GM12891 (cell line): ENCODE measurements around the gene CRK.
"Not testable (repeated sequence)": the region's sequence is repeated elsewhere in the genome, so short reads cannot be mapped to it uniquely, and the experiment has no call there.

Experiments used
- DNase-seq: peaks from one replicate; pipeline ENCODE4 v3.0.0; 2011; ENCODE audit warnings: low spot score; ENCODE audit not compliant: insufficient read length
- FAIRE-seq: peaks from 2 replicates; lab custom pipeline; 2011; peaks lifted over from hg19 to GRCh38; lab: Jason Lieb, UNC
- PAX5 ChIP-seq: IDR thresholded peaks from 2 replicates; pipeline ENCODE4 v1.6.1; 2011; ENCODE audit warnings: low read length, moderate library complexity, mild to moderate bottlenecking; ENCODE audit not compliant: insufficient read depth, severe bottlenecking
- POLR2A ChIP-seq: IDR thresholded peaks from 2 replicates; pipeline ENCODE4 v1.6.1; 2011; ENCODE audit warnings: low read depth, low read length, control low read depth
- POLR2AphosphoS5 ChIP-seq: IDR thresholded peaks from 2 replicates; pipeline ENCODE4 v1.6.1; 2011; ENCODE audit warnings: low read depth, low read length, control low read depth
- POU2F2 ChIP-seq: IDR thresholded peaks from 2 replicates; pipeline ENCODE4 v1.6.1; 2011; ENCODE audit warnings: low read depth, mild to moderate bottlenecking, control low read depth, low read length, moderate library complexity
- SPI1 ChIP-seq: IDR thresholded peaks from 2 replicates; pipeline ENCODE4 v1.6.1; 2011; ENCODE audit warnings: low read depth, low read length, control low read depth
- TAF1 ChIP-seq: IDR thresholded peaks from 2 replicates; pipeline ENCODE4 v1.6.1; 2011; ENCODE audit warnings: low read depth, low read length, control low read depth

Gene CRK

GRCh38 chr17:1434150-1434549 is 21.9 kb downstream of the CRK start:
- FAIRE-seq = no peak
- TF ChIP-seq POLR2A (no peak), POU2F2 (no peak), POLR2AphosphoS5 (no peak), TAF1 (no peak), SPI1 (no peak), PAX5 (no peak)

GRCh38 chr17:1431631-1432104 is 24.4 kb downstream of the CRK start:
- DNase-seq (no peak), FAIRE-seq (no peak)
- TF ChIP-seq PAX5 (no peak), SPI1 (peak; percentile 17; the same call in 1 of the 2 replicates), TAF1 (no peak), POLR2AphosphoS5 (no peak)

More at GRCh38 chr17:1434150-1434549, 21.9 kb downstream of the CRK start:
- DNase-seq = no peak

DNA sequence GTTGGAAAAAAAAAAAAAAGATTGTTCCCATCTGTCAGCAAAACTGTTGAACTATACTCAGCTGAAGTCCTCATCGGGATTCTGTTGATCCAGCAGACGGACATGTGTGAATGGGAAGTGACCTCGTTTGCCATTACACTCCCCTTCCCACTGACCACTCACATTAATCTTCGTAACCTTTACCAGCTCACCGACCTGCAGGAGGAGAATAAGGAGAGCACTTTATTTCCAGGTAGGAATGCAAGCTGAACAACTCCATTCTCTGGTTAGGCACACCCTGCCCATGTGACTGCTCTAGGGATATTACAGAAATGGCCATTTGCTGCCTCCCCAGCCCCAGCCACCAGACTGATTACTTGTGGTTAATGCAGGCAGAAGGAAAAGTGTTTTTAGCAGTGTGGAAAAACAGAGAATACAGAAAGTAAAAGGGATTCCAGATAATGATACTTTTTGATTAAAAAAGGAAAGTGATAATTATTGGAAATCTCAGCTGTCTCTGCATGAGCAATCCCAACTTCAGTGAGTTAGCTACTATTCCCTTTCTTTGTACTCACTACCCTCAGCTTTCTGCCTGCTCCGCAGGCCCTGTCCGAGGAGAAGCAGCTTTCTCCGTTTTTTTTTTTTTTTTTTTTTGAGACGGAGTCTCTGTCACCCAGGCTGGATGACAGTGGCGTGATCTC is 32.4 kb downstream of the CRK start:
- no peak for FAIRE-seq
- TF ChIP-seq POLR2AphosphoS5 (no peak), POLR2A (no peak), PAX5 (no peak), SPI1 (no peak), TAF1 (no peak), POU2F2 (no peak)
- DNase-seq = no peak

DNA sequence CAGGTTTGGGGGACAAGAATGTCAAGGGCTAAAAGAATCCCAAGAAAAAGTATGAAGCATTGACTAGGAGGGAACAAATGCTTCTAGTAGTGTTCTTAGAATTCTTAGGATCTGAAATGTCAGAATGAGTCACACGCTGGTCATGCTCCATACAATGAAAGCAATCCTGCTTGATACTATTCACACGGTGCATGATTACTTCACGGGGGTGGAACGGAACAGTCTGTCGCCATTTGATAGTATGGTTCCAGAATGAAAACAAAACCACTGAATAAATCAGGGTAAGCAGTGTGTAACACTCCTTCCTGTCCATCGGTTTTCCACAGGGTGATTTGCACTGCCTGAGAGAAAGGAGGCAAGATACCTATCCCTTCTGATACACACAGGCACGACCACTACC is 33.1 kb downstream of the CRK start:
- FAIRE-seq (no peak), DNase-seq (no peak)
- TF ChIP-seq TAF1 = no peak
- TF ChIP-seq SPI1 = no peak
- no peak for TF ChIP-seq POLR2AphosphoS5
- no peak for TF ChIP-seq POLR2A
- no peak for TF ChIP-seq POU2F2
- no peak for TF ChIP-seq PAX5

GRCh38 chr17:1421470-1421869 is 34.6 kb downstream of the CRK start:
- no peak for FAIRE-seq
- DNase-seq = no peak
- TF ChIP-seq POLR2A (no peak), SPI1 (no peak), PAX5 (no peak)

- TF ChIP-seq SPI1 (no peak), POLR2AphosphoS5 (no peak), POLR2A (no peak), PAX5 (no peak), TAF1 (no peak), POU2F2 (no peak)
- DNase-seq (no peak), FAIRE-seq (no peak)
These were observed 35.1 kb downstream of the CRK start for GRCh38 chr17:1420981-1421380.

DNA sequence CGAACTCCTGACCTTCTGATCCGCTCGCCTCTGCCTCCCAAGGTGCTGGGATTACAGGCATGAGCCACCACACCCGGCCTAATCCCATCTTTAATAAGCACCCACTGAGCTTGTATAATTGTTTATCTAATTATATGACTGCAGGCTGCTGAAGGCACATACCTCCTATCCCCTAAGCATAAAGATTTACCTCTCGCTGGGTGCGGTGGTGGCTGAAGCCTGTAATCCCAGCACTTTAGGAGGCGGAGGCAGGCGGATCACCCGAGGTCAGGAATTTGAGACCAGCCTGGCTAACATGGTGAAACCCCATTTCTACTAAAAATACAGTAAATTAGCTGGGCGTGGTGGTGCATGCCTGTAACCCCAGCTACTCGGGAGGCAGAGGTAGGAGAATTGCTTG is 35.9 kb downstream of the CRK start:
- TF ChIP-seq TAF1 (no peak), POU2F2 (no peak), SPI1 (no peak), PAX5 (no peak), POLR2A (no peak), POLR2AphosphoS5 (no peak)
- no peak for FAIRE-seq
- no peak for DNase-seq

DNA sequence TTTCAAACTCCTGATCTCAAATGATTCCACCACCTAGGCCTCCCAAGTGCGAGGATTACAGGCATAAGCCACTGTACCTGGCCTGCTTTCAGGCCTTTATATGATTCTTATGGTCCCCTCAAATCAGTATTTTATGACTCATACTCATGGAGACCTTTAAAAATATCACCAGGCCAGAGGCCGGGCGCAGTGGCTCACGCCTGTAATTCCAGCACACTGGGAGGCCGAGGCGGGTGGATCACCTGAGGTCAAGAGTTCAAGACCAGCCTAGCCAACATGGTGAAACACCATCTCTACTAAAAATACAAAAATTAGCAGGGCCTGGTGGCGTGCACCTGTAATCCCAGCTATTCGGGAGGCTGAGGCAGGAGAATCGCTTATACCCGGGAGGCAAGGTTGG is 37.6 kb downstream of the CRK start:
- not testable (repeated sequence) for FAIRE-seq, DNase-seq

GRCh38 chr17:1416414-1416813 is 39.6 kb downstream of the CRK start:
- DNase-seq (no peak), FAIRE-seq (no peak)
- TF ChIP-seq POLR2A = no peak
- TF ChIP-seq POU2F2 = no peak
- TF ChIP-seq PAX5 = no peak
- no peak for TF ChIP-seq SPI1
- no peak for TF ChIP-seq TAF1
- TF ChIP-seq POLR2AphosphoS5 = no peak

DNA sequence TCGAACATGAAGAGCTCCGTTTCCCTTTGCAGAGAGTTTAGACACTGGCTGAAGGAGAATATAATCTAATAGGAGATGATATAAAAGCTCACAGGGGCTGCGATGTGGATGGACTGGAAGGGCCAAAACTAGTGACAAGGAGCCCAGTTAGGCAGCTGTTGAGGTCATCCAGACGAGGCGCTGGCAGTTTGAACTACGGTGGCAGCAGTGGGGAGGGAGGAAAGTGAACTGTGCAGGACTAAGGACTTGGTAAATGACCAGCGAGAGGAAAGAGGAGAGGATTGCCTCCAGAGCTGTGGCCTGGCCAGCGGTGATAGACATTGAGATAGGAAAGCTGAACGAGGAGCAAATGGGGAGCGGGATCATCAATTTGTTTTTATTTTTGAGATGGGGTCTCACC is 41.4 kb downstream of the CRK start:
- DNase-seq (no peak), FAIRE-seq (no peak)
- no peak for TF ChIP-seq TAF1
- no peak for TF ChIP-seq POLR2AphosphoS5
